Thyroid gland (tissue), 4 donors: ENCODE measurements around the gene PLEKHO2. TPM values are rescaled to one million over a fixed set of nuclear protein-coding genes. Genes with fewer than 3 reads are reported as not detected.

Experiments
- DNase-seq, 2 donors: peaks; one replicate each; pipeline ENCODE4 v3.0.0-alpha.2; 2019
- H3K27ac ChIP-seq, 3 donors: fragments of 200-600 bp; sonication (generic); 1 replicate in 2 of 3; 2 replicates in 1 of 3; pipeline ENCODE4 v1.5.1; 2016 to 2019; ENCODE audit warnings: mild to moderate bottlenecking in 1 of 3, moderate library complexity in 1 of 3
- H3K27me3 ChIP-seq: fragments of 200-600 bp; sonication (generic); one replicate; pipeline ENCODE4 v1.5.1; 2019
- H3K36me3 ChIP-seq, 2 donors: fragments of 200-600 bp; sonication (generic); one replicate each; pipeline ENCODE4 v1.5.1; 2016 to 2019
- H3K4me1 ChIP-seq, 2 donors: fragments of 200-600 bp; sonication (generic); one replicate each; pipeline ENCODE4 v1.5.1; 2017 to 2019
- H3K4me3 ChIP-seq, 3 donors: fragments of 200-600 bp; sonication (generic); replicated peaks in 1 of 3; 1 replicate in 2 of 3; 2 replicates in 1 of 3; pipeline ENCODE4 v1.5.1; 2016; ENCODE audit warnings: mild to moderate bottlenecking in 1 of 3
- H3K9me3 ChIP-seq: fragments of 200-600 bp; sonication (generic); one replicate; pipeline ENCODE4 v1.5.1; 2017
- POLR2A ChIP-seq, 2 donors: fragments of 450-650 bp; IDR thresholded peaks; one replicate each; pipeline ENCODE4 v1.6.1; 2017; ENCODE audit warnings: antibody characterized with exemption in 2 of 2, mild to moderate bottlenecking in 2 of 2, moderate library complexity in 1 of 2
- WGBS, 2 donors: methylation state at CpG; one replicate each; pipeline ENCODE4 v1.1.5; 2017; 5-methylcytosine and 5-hydroxymethylcytosine counted together
- intact Hi-C: fragments of 100-400 bp; cut with DNase I; formaldehyde crosslinking; loops from one replicate; pipeline ENCODE4 v1.15.1; 2023
- total RNA-seq, 4 donors: library from RNA; depleted of rRNA; stranded (reverse); fragments of >200 nt; gene quantifications; one replicate each; pipeline ENCODE4 v1.2.3, GENCODE V29; 2016
- TF ChIP-seq, protein P1 (sequence below), 6 experiments: fragments of 200-600 bp in 3 of 6; fragments of 450-650 bp in 3 of 6; sonication (generic) in 3 of 6; IDR thresholded peaks; one replicate each; pipeline ENCODE4 v1.5.1; 2016 to 2019; ENCODE audit warnings: antibody characterized with exemption in 6 of 6, mild to moderate bottlenecking in 2 of 6, inconsistent platforms in 1 of 6, moderate library complexity in 1 of 6

Gene PLEKHO2
- total RNA-seq, 4 donors from 2014 or later: 31.3 to 53.6 (median 46.1) TPM

DNA sequence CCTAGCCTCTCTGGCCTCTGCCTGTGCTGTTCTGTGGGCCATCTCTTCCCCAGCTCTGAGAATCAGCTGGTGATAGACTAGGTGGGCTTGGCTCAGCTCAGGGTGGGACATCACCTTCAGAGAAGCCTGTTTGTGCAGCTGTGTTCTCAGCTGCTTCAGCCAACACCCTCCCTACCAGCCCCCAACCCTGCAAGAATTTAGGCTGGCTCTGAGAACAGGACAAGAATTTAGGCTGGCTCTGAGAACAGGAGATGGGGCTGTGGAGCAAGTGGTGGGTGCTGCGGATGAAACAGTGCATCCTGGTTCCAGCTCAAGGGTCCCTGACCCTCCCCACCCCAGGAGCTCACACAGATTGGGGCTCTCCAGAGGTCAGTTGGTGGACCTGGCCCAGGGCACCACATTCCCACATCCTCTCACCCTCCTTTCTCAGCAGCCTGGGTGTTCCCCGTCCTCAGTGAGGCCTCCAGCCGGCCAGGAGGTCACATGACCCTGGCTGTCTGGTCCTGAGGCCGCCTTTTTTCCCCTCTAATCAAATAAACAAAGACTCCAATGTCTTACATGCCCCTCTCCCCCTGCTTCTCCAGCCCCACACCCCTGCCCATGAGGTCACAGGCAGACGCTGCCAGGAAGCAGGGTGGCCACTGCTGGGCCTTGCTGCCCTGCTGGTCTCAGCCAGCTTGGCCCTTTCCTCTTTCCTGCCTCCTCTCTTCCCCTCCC, 14.9 kb downstream of the PLEKHO2 start:
- Histone ChIP-seq H3K4me1 (peaks cover 47 to 86% of the 10 kb centered on the region in 2 donors), H3K9me3 (no peaks in the 10 kb centered on the region), H3K4me3 (no peak overlapping the region), H3K27me3 (no peaks in the 10 kb centered on the region), H3K27ac (peak overlapping the region; percentile 91 to 96 (median 93)), H3K36me3 (peaks cover 32 to 46% of the 10 kb centered on the region in 2 donors)
- intact Hi-C loops: no loop called here
- TF ChIP-seq POLR2A (IDR thresholded peaks at IDR 0.05): no peak
- TF ChIP-seq, protein P1, sequence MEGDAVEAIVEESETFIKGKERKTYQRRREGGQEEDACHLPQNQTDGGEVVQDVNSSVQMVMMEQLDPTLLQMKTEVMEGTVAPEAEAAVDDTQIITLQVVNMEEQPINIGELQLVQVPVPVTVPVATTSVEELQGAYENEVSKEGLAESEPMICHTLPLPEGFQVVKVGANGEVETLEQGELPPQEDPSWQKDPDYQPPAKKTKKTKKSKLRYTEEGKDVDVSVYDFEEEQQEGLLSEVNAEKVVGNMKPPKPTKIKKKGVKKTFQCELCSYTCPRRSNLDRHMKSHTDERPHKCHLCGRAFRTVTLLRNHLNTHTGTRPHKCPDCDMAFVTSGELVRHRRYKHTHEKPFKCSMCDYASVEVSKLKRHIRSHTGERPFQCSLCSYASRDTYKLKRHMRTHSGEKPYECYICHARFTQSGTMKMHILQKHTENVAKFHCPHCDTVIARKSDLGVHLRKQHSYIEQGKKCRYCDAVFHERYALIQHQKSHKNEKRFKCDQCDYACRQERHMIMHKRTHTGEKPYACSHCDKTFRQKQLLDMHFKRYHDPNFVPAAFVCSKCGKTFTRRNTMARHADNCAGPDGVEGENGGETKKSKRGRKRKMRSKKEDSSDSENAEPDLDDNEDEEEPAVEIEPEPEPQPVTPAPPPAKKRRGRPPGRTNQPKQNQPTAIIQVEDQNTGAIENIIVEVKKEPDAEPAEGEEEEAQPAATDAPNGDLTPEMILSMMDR (IDR thresholded peaks at IDR 0.05): no peak
- peak; percentile 72 to 73 for DNase-seq
- WGBS, 2 donors: 12 to 25% methylated on average over 5 of the region's 5 CpGs

DNA sequence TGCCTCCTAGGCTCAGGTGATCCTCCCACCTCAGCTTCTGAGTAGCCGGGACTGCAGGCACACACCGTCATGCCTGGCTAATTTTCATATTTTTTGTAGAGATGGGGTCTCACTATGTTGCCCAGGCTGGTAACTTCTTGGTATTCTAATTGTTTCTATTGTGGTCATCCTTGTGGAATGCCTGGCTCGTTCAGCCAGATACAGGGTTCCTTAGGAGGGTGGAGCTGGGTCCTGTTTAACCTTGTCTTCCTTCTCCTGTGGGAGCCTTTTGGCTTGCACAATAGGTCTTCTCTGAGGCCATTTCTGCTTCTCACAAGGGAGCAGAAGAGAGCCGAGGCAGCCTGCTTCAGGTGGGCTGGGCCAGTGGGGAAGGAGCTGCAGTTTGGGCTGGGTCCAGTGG, 15.7 kb downstream of the PLEKHO2 start:
- no peak for TF ChIP-seq POLR2A (IDR thresholded peaks at IDR 0.05)
- TF ChIP-seq, protein P1 (IDR thresholded peaks at IDR 0.05): no peak
- H3K9me3 ChIP-seq: no peaks in the 10 kb centered on the region
- WGBS, 2 donors: 16 to 36% methylated on average over 4 of the region's 4 CpGs
- no peaks in the 10 kb centered on the region for H3K27me3 ChIP-seq
- peak overlapping the region; percentile 91 to 96 (median 93) for H3K27ac ChIP-seq
- no peak overlapping the region for H3K4me3 ChIP-seq
- intact Hi-C loops: no loop called here
- DNase-seq: peak; percentile 39 to 51
- peaks cover 46 to 81% of the 10 kb centered on the region in 2 donors for H3K4me1 ChIP-seq
- H3K36me3 ChIP-seq: peaks cover 33 to 49% of the 10 kb centered on the region in 2 donors

DNA sequence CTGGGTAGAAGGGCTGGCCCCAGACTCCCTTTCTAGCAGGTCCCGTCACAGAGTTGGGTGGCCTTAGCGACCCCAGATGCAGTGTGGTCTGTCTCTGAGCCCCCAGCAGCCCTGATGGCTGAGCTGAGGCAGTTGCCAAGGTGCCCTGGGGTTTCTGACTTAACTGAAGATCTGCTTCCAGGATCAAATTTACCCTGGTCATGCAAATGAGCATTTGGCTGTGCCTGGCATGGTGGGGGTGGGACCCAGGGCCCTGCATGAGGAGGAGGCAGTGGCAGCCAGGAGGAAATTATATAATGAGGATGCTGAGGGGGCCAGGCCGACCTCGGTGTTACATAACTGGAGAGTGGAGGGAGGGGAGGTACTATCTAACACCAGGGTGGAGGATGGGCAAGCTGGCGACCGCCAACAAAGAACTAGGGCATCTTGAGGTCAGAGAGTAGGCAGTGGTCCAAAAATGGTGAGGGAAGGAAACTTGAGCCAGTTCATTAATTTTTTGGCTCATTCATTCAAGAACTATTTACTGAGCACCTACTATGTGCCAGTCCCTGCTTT, 16.4 kb downstream of the PLEKHO2 start:
- no peak for TF ChIP-seq POLR2A (IDR thresholded peaks at IDR 0.05)
- TF ChIP-seq, protein P1 (IDR thresholded peaks at IDR 0.05): no peak
- H3K36me3 ChIP-seq: peaks cover 33 to 45% of the 10 kb centered on the region in 2 donors
- H3K9me3 ChIP-seq: no peaks in the 10 kb centered on the region
- peak; percentile 35 to 47 for DNase-seq
- 33 to 46% methylated on average over 4 to 6 of the region's 6 CpGs for WGBS, 2 donors
- H3K27me3 ChIP-seq: no peaks in the 10 kb centered on the region
- peak overlapping the region; percentile 91 to 96 (median 93) for H3K27ac ChIP-seq
- H3K4me1 ChIP-seq: peaks cover 42 to 74% of the 10 kb centered on the region in 2 donors
- intact Hi-C loops: no loop called here
- H3K4me3 ChIP-seq: no peak overlapping the region

DNA sequence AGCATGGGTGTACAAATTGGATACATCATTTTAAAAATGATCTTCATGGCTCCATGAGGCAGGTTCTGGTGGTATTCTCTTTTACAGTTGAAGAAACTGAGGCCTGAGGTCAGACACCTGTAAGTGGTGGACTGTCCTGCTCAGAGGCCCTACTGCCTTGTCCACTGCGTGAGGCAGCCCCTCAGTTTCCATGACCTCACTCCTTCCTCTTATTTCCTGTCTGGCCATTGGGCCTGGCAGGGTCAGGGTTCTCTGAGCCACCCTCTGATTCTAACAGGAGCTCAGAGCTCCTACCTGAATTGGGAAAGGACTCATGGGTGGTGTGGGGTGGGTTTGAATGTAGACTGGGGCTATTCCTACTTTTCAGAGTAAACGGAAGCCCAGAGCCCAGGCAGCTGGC, 17.5 kb downstream of the PLEKHO2 start:
- intact Hi-C loops: no loop called here
- H3K4me3 ChIP-seq: no peak overlapping the region
- H3K4me1 ChIP-seq: peaks cover 31 to 63% of the 10 kb centered on the region in 2 donors
- H3K27ac ChIP-seq: peak overlapping the region in 1 of 3 donors; percentile 91
- 77 to 90% methylated on average over 2 of the region's 2 CpGs for WGBS, 2 donors
- no peaks in the 10 kb centered on the region for H3K27me3 ChIP-seq
- DNase-seq: no peak
- H3K9me3 ChIP-seq: no peaks in the 10 kb centered on the region
- no peak for TF ChIP-seq POLR2A (IDR thresholded peaks at IDR 0.05)
- TF ChIP-seq, protein P1 (IDR thresholded peaks at IDR 0.05): no peak
- H3K36me3 ChIP-seq: peaks cover 37 to 44% of the 10 kb centered on the region in 2 donors

DNA sequence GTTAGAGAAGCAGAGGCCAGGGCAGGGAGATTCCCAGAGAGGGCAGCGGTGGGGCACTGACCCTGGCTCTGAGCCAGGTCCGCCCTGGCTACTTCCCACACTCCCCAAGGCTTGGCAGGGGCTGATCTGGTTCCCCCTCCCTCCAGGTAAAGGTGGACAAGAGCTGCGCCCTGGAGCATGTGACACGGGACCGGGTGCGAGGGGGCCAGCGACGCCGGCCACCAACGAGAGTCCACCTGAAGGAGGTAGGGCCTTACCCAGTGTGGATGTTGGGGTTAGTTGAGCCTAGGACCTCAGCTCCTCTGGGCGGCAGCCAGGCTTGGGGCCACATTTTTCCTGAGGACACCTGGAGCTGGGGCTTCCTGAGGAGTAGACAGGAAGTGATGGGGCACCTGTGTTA, 19.6 kb downstream of the PLEKHO2 start:
- 92 to 94% methylated on average over 4 to 10 of the region's 11 CpGs for WGBS, 2 donors
- Histone ChIP-seq H3K4me1 (peaks cover 20 to 58% of the 10 kb centered on the region in 2 donors), H3K36me3 (peaks cover 38 to 41% of the 10 kb centered on the region in 2 donors), H3K9me3 (no peaks in the 10 kb centered on the region), H3K4me3 (no peak overlapping the region), H3K27me3 (no peaks in the 10 kb centered on the region), H3K27ac (peak overlapping the region in 2 of 3 donors; percentile 26 to 30)
- TF ChIP-seq, protein P1 (IDR thresholded peaks at IDR 0.05): no peak
- TF ChIP-seq POLR2A (IDR thresholded peaks at IDR 0.05): no peak
- intact Hi-C loops: no loop called here
- no peak for DNase-seq
